CD4-positive, alpha-beta T cell treated with Interleukin-17A for 1 hour (primary cell): ENCODE data around the gene NUP98.
"Not testable (repeated sequence)": the region's sequence is repeated elsewhere in the genome, so short reads cannot be mapped to it uniquely, and the experiment has no call there.

Experiments
- DNase-seq: peaks from one replicate; pipeline ENCODE4 v3.0.0-alpha.2; 2020

Gene NUP98

GRCh38 chr11:3825473-3826154, 28.3 kb upstream of the NUP98 start:
- no peak for DNase-seq

- peak; percentile 88 for DNase-seq
Observed at GRCh38 chr11:3824714-3825472, 27.5 kb upstream of the NUP98 start.

GRCh38 chr11:3823762-3824506, 26.6 kb upstream of the NUP98 start:
- no peak for DNase-seq

GRCh38 chr11:3823303-3823702, 25.9 kb upstream of the NUP98 start:
- DNase-seq: no peak

GRCh38 chr11:3822312-3822711, 25.0 kb upstream of the NUP98 start:
- no peak for DNase-seq

- no peak for DNase-seq
Observed at GRCh38 chr11:3820971-3821370, 23.6 kb upstream of the NUP98 start.

GRCh38 chr11:3817181-3817800, 19.9 kb upstream of the NUP98 start:
- DNase-seq: no peak

GRCh38 chr11:3816673-3817072, 19.3 kb upstream of the NUP98 start:
- DNase-seq: no peak

- DNase-seq: no peak
Observed at GRCh38 chr11:3815845-3816244, 18.5 kb upstream of the NUP98 start.

- DNase-seq: not testable (repeated sequence)
Observed at GRCh38 chr11:3814832-3815231, 17.5 kb upstream of the NUP98 start.

GRCh38 chr11:3810951-3811350, 13.6 kb upstream of the NUP98 start:
- no peak for DNase-seq

GRCh38 chr11:3810446-3810845, 13.1 kb upstream of the NUP98 start:
- no peak for DNase-seq

GRCh38 chr11:3809624-3809928, 12.2 kb upstream of the NUP98 start:
- DNase-seq: no peak

- peak; percentile 74 for DNase-seq
Observed at GRCh38 chr11:3808861-3809623, 11.7 kb upstream of the NUP98 start.

- DNase-seq: peak; percentile 67
Observed at GRCh38 chr11:3807909-3808860, 10.8 kb upstream of the NUP98 start, which contains the start of gene PGAP2. Gene PGAP2 (plus strand): TSS chr11:3808560. CDS start chr11:3811260, 2,700 bp downstream.

GRCh38 chr11:3803726-3804495, 6.6 kb upstream of the NUP98 start:
- no peak for DNase-seq

GRCh38 chr11:3802011-3802790, 4.8 kb upstream of the NUP98 start:
- DNase-seq: no peak

GRCh38 chr11:3799873-3800272, 2.5 kb upstream of the NUP98 start:
- no peak for DNase-seq

GRCh38 chr11:3799143-3799542, 1.8 kb upstream of the NUP98 start:
- DNase-seq: no peak
